Measurements from ENCODE around the gene LRRC47.

- TF ChIP-seq GATA2 (IDR thresholded peaks at IDR 0.05; ENCODE audit: low read depth, low read length) (no peak), GATA3 (IDR thresholded peaks at IDR 0.05; ENCODE audit: low read depth, low read length) (no peak)
Measured at GRCh38 chr1:3741566-3742438, 54.5 kb downstream of the LRRC47 start.
